Upper lobe of right lung (tissue), 1 donor: ENCODE results near the gene FBXW11. TPM values are rescaled to one million over a fixed set of nuclear protein-coding genes. Genes with fewer than 3 reads are reported as not detected.
A peak's percentile ranks its signal among the peaks of the same experiment; 100 is the strongest.

Experiments
- ATAC-seq: fragments of 200-7000 bp; cut with Tn5 transposase; one replicate; pipeline ENCODE4 v1.9.1; 2020; ENCODE audit warnings: mild to moderate bottlenecking, moderate library complexity
- DNase-seq: peaks from one replicate; pipeline ENCODE4 v3.0.0-alpha.2; 2020
- H3K27ac ChIP-seq: fragments of 200-600 bp; one replicate; pipeline ENCODE4 v1.8.0; 2022
- H3K27me3 ChIP-seq: fragments of 200-600 bp; one replicate; pipeline ENCODE4 v1.8.0; 2022; ENCODE audit warnings: mild to moderate bottlenecking
- H3K36me3 ChIP-seq: fragments of 200-600 bp; one replicate; pipeline ENCODE4 v1.8.0; 2022
- H3K4me1 ChIP-seq: fragments of 200-600 bp; one replicate; pipeline ENCODE4 v1.8.0; 2022
- H3K4me3 ChIP-seq: fragments of 200-600 bp; one replicate; pipeline ENCODE4 v1.8.0; 2022; ENCODE audit warnings: mild to moderate bottlenecking
- H3K9me3 ChIP-seq: fragments of 200-600 bp; one replicate; pipeline ENCODE4 v1.8.0; 2022
- intact Hi-C: fragments of 100-400 bp; cut with DNase I; formaldehyde crosslinking; loops from one replicate; pipeline ENCODE4 v1.11.0; 2022
- total RNA-seq: library from RNA; stranded (reverse); fragmentation: NEBNext Ultra II Directional; extraction: Animal tissue kit (Norgen Biotek cat#: 25700); gene quantifications from one replicate; pipeline ENCODE4 v1.2.1, GENCODE V29; 2021
- TF ChIP-seq, protein P1 (sequence below): fragments of 200-600 bp; IDR thresholded peaks from one replicate; pipeline ENCODE4 v1.8.0; 2022; ENCODE audit warnings: antibody characterized with exemption
- donor health status: DM: no; HTN: yes; CAD: no; lungs with severe emphysema.

The FBXW11 gene
- total RNA-seq, 1 donor from 2014 or later = 61.8 TPM

DNA sequence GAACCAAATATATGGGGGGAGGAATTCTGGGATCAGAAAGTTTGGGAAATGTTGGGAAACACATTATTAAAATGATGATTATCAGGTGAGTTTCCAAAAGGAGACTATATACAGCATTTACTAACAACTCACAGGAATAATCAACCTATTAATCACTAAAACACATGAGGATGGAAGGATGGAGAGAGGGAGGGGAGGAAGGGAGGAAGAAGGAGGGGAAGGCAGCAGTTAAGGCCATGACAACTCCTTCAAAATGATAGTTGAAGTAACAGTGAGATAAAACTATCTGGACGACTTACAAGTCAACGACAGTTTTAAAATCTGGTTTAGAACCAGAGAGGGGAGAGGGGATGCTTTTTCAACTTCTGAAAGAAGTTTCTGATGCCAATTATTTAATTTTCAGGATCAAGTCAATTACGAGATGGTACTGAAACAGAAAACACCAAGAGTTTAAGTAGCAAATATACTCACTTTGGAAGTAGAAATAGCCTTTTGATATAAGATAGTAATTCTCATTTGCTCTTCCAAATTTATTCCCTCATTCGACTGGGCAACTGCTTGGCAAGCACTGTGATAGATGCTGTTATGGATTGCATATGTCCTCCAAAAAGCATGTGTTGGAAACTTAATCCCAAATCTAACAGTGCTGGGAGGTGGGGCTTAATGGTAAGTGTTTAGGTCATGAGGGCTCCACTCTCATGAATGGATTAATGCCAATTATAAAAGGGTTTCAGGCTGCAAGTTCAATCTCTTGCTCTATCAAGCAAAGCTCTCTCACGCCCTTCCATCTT lies 30.4 kb downstream of the FBXW11 start:
- peaks cover 12% of the 10 kb centered on the region for H3K4me1 ChIP-seq
- no peak overlapping the region for H3K27ac ChIP-seq
- intact Hi-C loops = no loop called here
- ATAC-seq = no peak
- H3K27me3 ChIP-seq = no peaks in the 10 kb centered on the region
- DNase-seq = no peak
- peaks cover 15% of the 10 kb centered on the region for H3K9me3 ChIP-seq
- no peaks in the 10 kb centered on the region for H3K36me3 ChIP-seq
- TF ChIP-seq, protein P1, sequence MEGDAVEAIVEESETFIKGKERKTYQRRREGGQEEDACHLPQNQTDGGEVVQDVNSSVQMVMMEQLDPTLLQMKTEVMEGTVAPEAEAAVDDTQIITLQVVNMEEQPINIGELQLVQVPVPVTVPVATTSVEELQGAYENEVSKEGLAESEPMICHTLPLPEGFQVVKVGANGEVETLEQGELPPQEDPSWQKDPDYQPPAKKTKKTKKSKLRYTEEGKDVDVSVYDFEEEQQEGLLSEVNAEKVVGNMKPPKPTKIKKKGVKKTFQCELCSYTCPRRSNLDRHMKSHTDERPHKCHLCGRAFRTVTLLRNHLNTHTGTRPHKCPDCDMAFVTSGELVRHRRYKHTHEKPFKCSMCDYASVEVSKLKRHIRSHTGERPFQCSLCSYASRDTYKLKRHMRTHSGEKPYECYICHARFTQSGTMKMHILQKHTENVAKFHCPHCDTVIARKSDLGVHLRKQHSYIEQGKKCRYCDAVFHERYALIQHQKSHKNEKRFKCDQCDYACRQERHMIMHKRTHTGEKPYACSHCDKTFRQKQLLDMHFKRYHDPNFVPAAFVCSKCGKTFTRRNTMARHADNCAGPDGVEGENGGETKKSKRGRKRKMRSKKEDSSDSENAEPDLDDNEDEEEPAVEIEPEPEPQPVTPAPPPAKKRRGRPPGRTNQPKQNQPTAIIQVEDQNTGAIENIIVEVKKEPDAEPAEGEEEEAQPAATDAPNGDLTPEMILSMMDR = no peak
- H3K4me3 ChIP-seq = no peak overlapping the region

DNA sequence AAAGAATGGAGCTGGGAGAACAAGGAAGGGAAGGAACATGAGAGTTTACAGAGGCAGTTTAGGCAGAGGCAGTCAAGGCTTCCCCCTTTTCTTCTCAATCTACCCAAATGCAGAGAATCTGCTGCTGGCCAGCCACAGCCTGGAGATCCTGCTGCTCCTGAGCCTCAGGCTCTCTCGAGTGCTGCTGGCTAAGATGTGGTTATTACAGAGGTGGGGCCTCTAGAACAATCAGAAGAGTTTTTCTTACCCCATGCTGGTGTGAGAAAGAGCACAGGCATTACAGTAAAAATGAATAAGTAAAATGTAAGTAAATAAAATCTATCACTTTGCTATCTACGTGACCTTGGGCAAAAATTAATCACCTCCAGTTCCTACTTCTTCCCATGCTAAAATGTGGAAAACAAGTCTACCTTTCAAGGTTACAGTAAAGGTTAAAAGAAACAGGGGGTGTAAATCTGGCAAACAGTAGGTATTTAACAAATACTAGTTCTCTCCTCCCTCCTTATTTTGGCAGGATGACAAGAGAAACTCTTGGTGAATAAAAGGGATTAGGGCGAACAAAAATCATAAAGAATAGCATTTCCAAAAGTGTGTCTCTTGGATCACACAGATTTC lies 31.1 kb downstream of the FBXW11 start:
- ATAC-seq (peak; percentile 45), DNase-seq (no peak)
- no peak overlapping the region for H3K27ac ChIP-seq
- no peaks in the 10 kb centered on the region for H3K27me3 ChIP-seq
- no peak overlapping the region for H3K4me3 ChIP-seq
- no peaks in the 10 kb centered on the region for H3K36me3 ChIP-seq
- intact Hi-C loops = no loop called here
- TF ChIP-seq, protein P1 = no peak
- peaks cover 12% of the 10 kb centered on the region for H3K4me1 ChIP-seq
- H3K9me3 ChIP-seq = peaks cover 15% of the 10 kb centered on the region

DNA sequence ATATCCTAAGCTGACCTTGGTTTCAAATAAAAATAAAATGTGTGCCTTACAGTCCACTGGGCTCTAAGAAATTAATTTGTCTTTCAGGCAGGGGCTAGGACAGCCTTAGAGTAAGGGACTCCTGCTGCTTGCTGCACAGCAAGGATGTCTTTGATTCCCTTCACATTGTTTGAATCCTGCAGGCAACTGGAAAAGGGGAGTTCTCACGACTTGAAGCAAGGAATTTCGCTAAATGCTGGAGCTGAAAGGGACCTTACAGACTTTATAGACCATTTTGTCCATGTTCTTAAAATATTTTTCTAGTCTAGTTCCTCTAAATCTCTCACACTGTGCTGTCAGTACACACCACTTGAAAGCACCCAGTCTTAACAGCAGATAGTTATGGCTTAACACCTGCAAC lies 35.6 kb downstream of the FBXW11 start:
- DNase-seq (no peak), ATAC-seq (no peak)
- peaks cover 16% of the 10 kb centered on the region for H3K4me1 ChIP-seq
- no peaks in the 10 kb centered on the region for H3K27me3 ChIP-seq
- no peaks in the 10 kb centered on the region for H3K36me3 ChIP-seq
- H3K4me3 ChIP-seq = no peak overlapping the region
- intact Hi-C loops = no loop called here
- H3K27ac ChIP-seq = no peak overlapping the region
- TF ChIP-seq, protein P1 = no peak
- H3K9me3 ChIP-seq = no peaks in the 10 kb centered on the region

DNA sequence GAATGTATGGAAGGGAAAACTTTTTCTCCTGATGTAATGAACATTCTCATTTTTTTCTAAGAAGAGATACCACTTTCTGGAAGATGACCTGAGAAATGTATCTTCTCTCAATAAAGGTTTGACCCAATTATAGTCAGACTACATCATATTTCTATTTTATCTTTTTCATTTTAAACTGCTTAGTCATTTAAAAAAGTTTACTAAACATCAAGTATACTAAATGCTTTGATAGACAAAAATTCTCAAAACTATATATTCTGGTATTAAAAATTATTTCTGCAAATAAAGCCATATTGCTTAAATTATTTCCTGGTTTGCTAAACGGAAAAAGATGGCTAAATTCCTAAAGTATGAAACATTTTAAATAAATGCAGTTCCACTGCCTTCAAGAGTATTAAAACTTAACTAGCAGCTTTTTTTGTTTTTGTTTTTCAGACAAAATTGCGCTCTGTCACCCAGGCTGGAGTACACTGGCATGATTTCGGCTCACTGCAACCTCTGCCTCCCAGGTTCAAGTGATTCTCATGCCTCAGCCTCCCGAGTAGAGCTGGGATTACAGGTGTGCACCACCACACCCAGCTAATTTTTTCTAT lies 37.1 kb downstream of the FBXW11 start:
- Histone ChIP-seq H3K27me3 (no peaks in the 10 kb centered on the region), H3K4me3 (no peak overlapping the region), H3K4me1 (peaks cover 7% of the 10 kb centered on the region), H3K36me3 (no peaks in the 10 kb centered on the region), H3K27ac (no peak overlapping the region), H3K9me3 (no peaks in the 10 kb centered on the region)
- TF ChIP-seq, protein P1 = no peak
- DNase-seq = no peak
- ATAC-seq = no peak
- intact Hi-C loops = no loop called here

DNA sequence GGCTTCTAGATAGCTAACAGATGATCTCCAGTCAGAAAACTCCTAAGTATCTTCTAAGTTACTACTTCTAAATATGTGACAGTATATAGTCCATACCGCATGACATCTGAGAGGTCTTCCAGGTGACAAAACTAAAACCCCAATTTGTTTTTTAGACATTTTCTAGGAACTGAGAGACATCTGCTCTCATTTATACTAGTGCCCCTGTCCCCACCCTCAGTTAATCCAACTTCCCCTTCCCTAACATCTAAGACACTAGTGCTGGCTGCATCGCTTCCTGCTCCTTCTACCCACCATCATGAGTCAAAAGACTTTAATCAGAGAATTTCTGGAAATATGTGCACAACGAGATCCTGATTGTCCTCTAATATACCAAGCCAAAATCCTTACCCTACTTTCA lies 37.9 kb downstream of the FBXW11 start:
- no peaks in the 10 kb centered on the region for H3K9me3 ChIP-seq
- TF ChIP-seq, protein P1 = no peak
- ATAC-seq = peak; percentile 43
- H3K4me1 ChIP-seq = peaks cover 12% of the 10 kb centered on the region
- no peak overlapping the region for H3K27ac ChIP-seq
- H3K36me3 ChIP-seq = no peaks in the 10 kb centered on the region
- H3K4me3 ChIP-seq = no peak overlapping the region
- DNase-seq = no peak
- H3K27me3 ChIP-seq = no peaks in the 10 kb centered on the region
- intact Hi-C loops = no loop called here
